Stimulated activated CD4-positive, alpha-beta T cell treated with anti-CD3 and anti-CD28 coated beads, Interleukin-4, amount 100 ng/mL, for 1 hour (primary cell): Measurements from ENCODE around the gene EPB41.
"Not testable (repeated sequence)": the region's sequence is repeated elsewhere in the genome, so short reads cannot be mapped to it uniquely, and the experiment has no call there.

Experiments
- DNase-seq: peaks from one replicate; pipeline ENCODE4 v3.0.0-alpha.2; 2020

The EPB41 gene

DNA sequence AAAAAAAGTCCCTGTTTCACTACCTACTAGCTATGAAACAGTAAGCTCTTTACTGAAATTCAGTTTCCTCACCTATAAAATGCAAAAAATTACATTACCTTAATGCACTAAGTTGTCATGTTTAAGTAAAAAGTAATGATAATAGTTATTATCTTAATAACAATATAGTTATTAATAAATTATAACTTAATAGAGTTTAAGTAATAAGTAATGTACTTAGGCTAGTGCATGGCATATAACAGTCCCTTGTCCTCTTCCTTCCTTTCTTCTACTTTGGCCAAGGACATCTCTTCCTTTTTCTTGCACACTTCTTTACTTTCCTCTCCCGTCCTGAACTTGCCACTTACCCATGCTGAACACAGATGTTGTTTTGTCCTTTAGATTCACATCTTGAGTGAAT is 200.3 kb downstream of the EPB41 start:
- DNase-seq, result no peak

DNA sequence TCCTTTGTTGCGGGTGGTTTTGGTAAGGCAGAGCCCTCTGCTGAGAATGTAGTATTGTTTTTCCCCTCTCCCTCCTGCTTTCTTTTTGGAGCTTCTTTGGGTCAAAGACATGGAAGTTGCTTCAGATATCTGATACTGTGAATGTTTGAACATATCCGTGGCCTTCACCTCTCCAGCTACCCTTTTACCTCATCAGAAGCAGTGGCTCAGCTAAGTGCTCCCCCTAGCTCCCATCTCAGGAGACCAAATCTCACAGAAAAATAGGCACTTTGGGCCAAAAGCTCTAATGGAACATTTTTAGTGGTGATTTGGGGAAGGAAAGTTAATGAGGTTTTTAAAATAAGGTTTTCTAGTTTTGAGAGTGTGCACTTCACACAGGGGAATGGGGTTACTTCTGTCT is 203.0 kb downstream of the EPB41 start:
- DNase-seq, result no peak

DNA sequence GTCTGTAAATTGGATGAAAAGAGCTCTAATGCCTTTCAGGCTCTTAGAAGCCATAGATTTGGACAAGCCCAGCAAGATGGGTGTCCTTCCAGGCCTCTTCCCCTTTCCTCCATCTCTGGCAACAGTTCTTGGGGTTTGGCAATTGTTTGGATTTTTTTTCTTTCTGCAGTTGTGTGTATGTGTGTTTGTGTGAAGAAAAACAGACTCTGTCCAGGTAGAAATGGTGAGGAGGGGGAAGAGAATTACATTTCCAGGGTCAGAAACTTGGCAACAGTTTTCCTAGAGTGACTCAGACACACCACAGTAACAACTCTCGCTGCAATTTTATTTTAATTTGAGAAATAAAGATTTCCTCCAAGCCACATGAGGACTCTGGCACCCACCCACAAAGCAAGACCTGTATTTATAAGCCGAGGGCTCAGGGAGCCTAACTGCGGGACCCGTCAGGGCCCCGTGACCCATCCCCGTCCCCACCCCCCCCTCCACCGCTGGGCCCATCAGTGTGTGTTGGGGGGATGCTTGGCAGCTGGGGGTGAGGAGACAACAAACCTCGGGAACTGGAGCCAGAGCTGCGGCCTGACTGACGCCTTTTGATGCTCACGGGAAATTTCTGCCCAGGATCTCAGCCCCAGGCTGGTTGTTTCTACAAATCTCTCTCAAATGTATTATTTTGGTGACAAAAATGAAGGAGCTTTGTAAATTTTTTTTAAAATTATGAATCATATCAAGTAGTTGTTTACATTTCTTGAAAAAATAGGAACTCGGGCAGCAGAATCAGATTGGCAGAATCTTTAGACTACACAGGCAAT is 205.0 kb downstream of the EPB41 start:
- no peak for DNase-seq

GRCh38 chr1:29120367-29120766 is 206.0 kb downstream of the EPB41 start:
- no peak for DNase-seq

DNA sequence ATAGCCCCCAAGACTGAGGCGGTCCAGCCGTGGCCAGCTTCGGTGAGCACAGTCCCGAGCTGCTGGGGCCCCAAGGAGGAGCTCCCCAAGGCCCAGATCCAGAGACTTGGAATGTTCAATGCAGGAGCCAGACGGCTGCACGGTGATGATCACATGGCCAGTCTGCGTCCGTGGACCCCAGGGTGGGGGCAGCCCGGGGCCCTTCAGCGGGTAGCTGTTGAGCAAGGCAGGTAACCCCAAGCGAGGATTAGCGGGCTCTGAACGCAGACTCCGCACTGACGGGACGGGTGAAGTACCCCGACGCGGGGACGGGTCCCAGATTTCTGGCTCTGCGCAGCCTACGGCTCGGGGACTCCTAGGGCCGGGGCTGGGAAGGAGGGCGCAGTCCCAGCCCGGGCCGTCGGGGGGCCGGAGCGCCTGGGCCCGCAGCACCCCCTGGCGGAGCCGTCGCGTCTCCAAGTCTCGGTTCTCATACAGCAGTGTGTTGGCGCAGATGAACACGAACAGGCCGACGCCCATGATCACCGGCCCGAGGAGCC is 206.6 kb downstream of the EPB41 start:
- DNase-seq, result peak; percentile 72

DNA sequence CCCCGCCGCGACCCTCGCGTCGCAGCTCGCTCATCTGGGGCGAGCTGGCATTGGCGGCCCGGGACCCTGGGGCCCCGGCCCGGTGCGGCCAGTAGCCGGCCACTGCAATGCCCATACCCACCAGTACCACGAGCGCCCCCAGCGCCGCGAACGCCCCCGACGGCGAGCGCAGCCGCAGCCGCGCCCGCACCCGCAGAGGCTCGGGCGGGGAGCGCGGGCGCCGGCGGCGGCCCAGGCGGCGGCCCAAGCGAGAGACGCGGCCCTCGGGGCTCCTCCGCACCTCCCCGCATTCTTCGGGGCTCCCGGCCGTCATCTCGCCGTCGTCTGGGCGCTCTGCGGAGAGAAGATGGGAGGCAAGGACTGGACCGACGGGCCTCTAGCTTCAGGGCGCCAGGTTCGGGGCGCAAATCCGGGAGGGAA is 207.2 kb downstream of the EPB41 start:
- peak; percentile 15 for DNase-seq

DNA sequence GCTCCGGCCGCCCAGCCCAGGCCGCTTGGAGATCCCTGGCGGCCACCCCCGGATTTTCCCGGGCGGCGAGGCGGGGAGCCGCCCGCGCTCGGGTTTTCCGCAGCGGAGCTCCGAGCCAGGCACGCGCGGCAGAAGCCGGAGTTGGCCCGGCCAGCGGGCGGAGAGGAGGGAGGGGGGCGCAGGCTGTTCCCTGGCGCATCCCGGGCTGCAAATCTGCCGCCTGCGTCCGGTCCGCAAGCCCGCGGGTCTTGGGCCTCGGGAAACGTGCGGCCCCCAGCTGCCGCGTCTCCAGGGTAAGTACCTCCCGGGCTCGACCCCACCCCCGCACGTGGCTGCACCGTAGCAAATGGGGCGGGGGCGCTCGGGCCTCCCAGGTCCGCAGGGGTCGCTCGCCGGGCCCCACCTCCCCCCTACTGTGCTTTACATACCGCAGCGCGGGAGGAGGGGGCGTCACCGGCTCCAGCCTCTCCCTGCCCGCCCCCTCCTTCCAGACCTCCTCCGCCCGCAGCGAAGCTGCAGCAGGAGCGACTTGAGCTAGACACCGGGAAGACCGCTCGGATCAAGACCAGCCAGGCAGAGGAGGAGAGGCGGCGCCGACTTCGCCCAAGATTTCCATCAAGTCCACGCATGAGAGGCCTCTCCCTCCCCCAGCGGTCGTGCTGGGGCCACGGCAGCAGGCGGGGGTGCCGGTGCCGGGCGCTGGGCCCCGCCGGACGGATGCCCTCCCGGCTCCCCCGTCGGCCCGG is 207.7 kb downstream of the EPB41 start:
- peak; percentile 15 for DNase-seq

DNA sequence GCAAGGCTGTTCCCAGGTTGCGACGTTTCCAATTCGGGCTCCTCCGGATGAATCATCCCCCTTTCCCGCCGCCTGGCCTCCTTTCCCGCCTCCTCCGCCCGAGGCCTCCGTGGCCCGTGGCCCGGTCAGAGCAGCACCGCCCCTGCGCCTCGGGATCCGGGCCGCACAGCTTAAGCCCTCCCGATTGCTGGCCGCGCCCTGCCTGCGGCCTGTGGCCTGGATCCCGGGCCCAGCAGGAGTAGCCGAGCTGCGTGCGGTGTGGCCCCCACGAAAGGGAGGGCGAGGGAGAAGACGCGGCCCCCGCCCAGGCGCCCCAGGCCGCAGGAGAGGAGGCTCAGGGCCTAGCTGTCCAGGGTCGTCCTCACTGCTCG is 208.3 kb downstream of the EPB41 start:
- no peak for DNase-seq

DNA sequence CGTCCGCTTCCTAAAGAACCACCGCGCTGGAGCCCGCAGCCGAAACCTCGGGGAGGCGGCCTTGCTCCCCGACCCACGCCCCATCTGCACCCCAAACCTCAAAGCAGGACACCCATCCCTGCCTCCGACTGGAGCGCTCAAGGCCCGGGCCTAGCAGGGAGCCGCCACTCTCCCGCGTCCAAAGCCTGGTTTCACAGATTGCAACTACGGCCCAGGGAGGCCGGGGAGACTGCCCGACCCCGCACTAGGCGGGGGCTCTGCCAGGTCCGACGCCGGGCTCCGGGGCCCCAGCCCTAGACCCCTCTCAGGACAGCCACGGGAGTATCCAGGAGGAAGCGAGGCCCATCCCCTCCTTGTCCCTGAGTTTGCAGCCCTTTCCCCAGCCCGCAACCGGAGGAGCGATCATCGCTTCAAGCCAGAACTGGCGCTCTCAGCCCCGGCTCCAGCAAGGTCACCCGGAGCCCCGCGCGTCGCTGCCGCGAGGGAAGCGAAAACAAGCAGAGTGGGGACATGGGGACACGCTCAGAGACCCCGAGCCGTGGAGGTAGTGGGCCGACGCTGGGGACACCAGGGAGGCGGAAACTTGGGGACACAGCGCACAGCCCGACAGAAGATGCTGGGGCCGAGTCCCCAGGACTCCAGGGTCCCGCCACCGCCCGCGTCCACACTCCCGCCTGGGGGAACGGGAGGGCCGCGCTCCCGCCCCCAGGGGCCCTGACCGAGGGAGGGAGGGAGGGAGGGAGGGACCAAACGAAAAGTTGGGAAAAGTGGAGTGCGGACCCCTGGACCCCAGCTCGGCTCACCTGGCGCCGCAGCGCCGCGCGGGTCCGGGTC is 208.9 kb downstream of the EPB41 start:
- DNase-seq, result peak; percentile 40

- DNase-seq, result no peak
Observed at GRCh38 chr1:29123887-29124365, 209.6 kb downstream of the EPB41 start, which contains the start of gene TMEM200B. Gene TMEM200B (minus strand): TSS chr1:29123903. CDS start chr1:29121828, 2,075 bp downstream.

DNA sequence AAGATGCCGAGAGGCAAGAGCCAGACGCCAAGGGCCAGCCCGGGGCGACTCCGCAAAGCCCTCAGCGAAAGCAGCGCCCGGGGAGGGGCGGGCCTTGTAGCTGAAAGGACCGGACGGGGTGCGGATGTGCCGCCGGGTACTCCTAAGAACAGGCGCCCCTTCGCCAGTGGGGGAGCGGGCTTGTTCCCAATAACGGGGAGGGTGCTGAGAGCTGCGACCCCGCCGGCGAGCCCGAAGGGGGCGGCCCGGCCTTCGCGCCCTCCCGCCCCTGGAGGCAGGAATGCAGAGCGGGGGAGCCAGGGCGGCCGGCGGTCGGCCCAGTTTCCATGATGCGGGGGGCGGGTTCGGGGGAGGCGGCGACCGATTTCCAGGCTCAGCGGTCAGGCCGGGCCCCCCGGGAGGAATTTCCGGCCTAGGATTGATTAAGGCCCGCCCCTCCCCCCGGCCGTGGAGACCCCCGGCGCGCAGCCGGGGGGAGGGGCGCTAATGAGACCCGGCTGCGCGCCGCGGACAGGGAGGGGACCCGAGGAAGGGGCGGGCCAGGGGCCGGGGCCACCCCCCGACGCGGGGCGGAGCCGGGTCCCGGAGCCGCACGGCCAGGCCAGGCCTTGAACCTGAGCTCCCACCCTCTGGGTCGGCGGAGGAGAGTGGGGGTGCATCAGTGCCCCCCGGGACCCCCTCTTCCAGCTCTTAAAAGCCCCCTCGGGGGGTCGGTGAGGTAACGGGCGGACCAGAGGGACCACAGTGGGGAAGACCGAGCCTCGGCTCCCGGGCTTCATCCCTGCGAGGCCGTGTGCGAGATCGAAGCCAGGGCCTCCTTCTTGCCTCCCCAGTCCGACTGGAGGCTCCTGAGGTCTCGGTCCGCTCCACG is 210.2 kb downstream of the EPB41 start:
- peak; percentile 61 for DNase-seq

- no peak for DNase-seq
Observed at GRCh38 chr1:29125237-29125641, 210.9 kb downstream of the EPB41 start.

- no peak for DNase-seq
Observed at GRCh38 chr1:29125788-29126187, 211.4 kb downstream of the EPB41 start.

GRCh38 chr1:29126198-29126597 is 211.8 kb downstream of the EPB41 start:
- DNase-seq, result no peak

DNA sequence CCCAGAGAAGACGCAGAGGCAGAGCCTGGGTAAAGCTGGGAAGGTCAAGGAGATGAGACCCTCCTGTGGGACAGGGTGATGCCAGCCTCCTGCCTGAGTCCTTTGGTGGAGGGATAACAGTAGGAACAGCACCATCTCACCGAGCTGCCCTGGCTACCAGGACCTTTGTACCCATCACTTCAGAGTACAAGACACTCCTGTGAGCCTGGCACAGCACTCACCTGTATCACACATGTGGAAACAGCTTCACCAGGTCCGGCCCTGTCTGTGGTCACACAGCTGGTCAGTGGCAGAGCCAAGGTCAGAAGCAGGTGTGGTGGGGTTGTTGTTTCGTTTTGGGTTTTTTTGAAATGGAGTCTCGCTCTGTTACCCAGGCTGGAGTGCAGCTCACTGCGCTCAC is 214.4 kb downstream of the EPB41 start:
- DNase-seq, result no peak

- no peak for DNase-seq
Observed at GRCh38 chr1:29129916-29130315, 215.5 kb downstream of the EPB41 start.

- DNase-seq, result not testable (repeated sequence)
Observed at GRCh38 chr1:29131056-29131455, 216.7 kb downstream of the EPB41 start.

- DNase-seq, result no peak
Observed at GRCh38 chr1:29133861-29134694, 219.7 kb downstream of the EPB41 start.

GRCh38 chr1:29134695-29135028 is 220.3 kb downstream of the EPB41 start:
- no peak for DNase-seq

DNA sequence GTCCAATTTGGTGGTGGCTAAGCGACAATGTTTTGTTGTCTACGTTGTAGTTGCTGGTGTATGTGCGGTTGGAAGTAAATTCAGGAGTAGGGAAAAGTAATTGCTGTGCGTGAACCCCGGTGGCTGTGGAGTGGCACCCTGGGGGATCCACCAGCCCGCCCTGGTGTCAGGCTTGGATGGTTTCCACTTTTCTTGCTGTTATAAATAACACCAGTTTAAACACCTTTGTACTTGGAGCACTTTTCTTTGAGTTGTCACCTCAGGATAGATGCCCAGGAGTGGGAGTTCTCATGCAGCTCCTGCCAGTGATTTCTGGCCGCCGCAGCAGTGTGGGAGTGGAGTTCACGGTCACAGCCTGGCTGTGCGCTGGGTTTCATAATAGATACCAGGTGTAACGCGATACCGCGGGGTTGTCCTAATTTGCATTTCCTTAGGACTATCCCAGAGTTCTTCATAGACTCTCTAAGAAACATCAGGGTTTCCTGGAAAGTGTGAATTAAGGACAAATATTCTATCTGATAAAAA is 222.1 kb downstream of the EPB41 start:
- no peak for DNase-seq

GRCh38 chr1:29142714-29143113 is 228.3 kb downstream of the EPB41 start:
- no peak for DNase-seq
